Tibial nerve (tissue), 3 donors: Measurements from ENCODE around the gene LMNTD1.

Experiments
- POLR2A ChIP-seq, 2 donors: fragments of 450-650 bp; IDR thresholded peaks; one replicate each; pipeline ENCODE4 v1.6.1; 2017; ENCODE audit warnings: antibody characterized with exemption in 2 of 2, mild to moderate bottlenecking in 2 of 2, moderate library complexity in 2 of 2
- TF ChIP-seq, protein P1 (sequence below), 5 experiments: fragments of 200-600 bp in 3 of 5; fragments of 450-650 bp in 2 of 5; sonication (generic) in 3 of 5; IDR thresholded peaks; one replicate each; pipeline ENCODE4 v1.5.1; 2016 to 2019; ENCODE audit warnings: antibody characterized with exemption in 5 of 5, mild to moderate bottlenecking in 3 of 5, moderate library complexity in 2 of 5

DNA sequence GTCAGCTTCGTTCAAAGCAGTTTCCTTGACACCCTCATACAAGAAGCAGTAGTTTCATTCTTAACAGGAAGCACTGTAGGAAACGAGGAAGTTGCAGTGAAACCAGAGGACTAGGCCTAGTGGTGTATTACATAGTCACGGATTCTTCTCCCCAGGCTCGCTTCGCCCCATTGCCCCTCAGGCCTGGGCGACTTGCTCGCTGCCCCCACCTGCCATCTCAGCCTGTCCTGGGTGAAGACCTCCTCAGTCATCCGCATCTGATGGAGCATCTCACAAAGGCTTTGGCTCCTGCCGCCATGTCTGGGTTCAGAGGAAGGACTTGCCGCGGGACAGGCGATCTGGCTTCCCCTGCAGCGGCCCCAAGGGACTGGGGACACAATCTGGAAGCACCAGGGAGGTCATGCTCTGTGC lies 93.5 kb downstream of the LMNTD1 start:
- TF ChIP-seq, protein P1, sequence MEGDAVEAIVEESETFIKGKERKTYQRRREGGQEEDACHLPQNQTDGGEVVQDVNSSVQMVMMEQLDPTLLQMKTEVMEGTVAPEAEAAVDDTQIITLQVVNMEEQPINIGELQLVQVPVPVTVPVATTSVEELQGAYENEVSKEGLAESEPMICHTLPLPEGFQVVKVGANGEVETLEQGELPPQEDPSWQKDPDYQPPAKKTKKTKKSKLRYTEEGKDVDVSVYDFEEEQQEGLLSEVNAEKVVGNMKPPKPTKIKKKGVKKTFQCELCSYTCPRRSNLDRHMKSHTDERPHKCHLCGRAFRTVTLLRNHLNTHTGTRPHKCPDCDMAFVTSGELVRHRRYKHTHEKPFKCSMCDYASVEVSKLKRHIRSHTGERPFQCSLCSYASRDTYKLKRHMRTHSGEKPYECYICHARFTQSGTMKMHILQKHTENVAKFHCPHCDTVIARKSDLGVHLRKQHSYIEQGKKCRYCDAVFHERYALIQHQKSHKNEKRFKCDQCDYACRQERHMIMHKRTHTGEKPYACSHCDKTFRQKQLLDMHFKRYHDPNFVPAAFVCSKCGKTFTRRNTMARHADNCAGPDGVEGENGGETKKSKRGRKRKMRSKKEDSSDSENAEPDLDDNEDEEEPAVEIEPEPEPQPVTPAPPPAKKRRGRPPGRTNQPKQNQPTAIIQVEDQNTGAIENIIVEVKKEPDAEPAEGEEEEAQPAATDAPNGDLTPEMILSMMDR (IDR thresholded peaks at IDR 0.05): no peak
- no peak for TF ChIP-seq POLR2A (IDR thresholded peaks at IDR 0.05)
